Stomach (tissue), 4 donors: ENCODE measurements around the gene GIMAP5.

Experiments
- EP300 ChIP-seq: sonication (generic); formaldehyde crosslinking; IDR thresholded peaks from one replicate; pipeline ENCODE4 v1.6.1; 2017; ENCODE audit warnings: antibody characterized with exemption
- TF ChIP-seq, protein P1 (sequence below), 7 experiments: fragments of 450-650 bp in 4 of 7; fragments of 200-600 bp in 3 of 7; sonication (generic) in 3 of 7; IDR thresholded peaks; one replicate each; pipeline ENCODE4 v1.5.1; 2016 to 2019; ENCODE audit warnings: antibody characterized with exemption in 7 of 7, control low read depth in 2 of 7, mild to moderate bottlenecking in 1 of 7

DNA sequence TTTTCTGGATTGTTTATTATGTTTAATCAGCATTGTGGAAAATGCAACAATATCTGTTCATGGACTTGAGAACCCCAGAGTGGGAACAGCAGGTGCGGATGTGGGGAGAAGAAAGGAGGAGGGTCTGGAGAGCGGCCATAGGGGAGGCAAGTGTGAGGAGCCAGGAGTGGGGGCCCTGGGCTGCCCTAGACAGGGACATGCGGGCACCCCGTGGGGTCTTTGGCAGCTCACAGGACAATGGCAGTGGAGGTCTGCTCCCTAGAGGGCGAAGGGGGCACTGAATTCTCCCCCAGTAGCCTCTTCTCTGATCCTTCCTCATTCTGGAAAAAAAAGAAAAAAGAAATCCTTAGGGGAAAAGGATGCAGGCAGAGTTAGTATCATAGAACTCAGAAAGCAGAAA lies 54.1 kb downstream of the GIMAP5 start:
- TF ChIP-seq EP300 = no peak
- TF ChIP-seq, protein P1, sequence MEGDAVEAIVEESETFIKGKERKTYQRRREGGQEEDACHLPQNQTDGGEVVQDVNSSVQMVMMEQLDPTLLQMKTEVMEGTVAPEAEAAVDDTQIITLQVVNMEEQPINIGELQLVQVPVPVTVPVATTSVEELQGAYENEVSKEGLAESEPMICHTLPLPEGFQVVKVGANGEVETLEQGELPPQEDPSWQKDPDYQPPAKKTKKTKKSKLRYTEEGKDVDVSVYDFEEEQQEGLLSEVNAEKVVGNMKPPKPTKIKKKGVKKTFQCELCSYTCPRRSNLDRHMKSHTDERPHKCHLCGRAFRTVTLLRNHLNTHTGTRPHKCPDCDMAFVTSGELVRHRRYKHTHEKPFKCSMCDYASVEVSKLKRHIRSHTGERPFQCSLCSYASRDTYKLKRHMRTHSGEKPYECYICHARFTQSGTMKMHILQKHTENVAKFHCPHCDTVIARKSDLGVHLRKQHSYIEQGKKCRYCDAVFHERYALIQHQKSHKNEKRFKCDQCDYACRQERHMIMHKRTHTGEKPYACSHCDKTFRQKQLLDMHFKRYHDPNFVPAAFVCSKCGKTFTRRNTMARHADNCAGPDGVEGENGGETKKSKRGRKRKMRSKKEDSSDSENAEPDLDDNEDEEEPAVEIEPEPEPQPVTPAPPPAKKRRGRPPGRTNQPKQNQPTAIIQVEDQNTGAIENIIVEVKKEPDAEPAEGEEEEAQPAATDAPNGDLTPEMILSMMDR (IDR thresholded peaks at IDR 0.05) = no peak
